GM12864 (cell line): ENCODE results near the gene RAMAC.
"Not testable (repeated sequence)": the region's sequence is repeated elsewhere in the genome, so short reads cannot be mapped to it uniquely, and the experiment has no call there.

Experiments used
- DNase-seq: peaks from one replicate; pipeline ENCODE4 v3.0.0-alpha.2; 2011; ENCODE audit warnings: low read depth
- H3K4me3 ChIP-seq: 2 replicates; pipeline ENCODE4 v1.5.1; 2011; ENCODE audit warnings: mild to moderate bottlenecking, low read depth, low read length, control low read depth
- TF ChIP-seq, protein P1 (sequence below): IDR thresholded peaks from 2 replicates; pipeline ENCODE4 v1.5.1; 2011; ENCODE audit warnings: low read depth, mild to moderate bottlenecking, moderate library complexity, low read length, control low read depth, inconsistent platforms; ENCODE audit errors: missing control alignments

Gene RAMAC

DNA sequence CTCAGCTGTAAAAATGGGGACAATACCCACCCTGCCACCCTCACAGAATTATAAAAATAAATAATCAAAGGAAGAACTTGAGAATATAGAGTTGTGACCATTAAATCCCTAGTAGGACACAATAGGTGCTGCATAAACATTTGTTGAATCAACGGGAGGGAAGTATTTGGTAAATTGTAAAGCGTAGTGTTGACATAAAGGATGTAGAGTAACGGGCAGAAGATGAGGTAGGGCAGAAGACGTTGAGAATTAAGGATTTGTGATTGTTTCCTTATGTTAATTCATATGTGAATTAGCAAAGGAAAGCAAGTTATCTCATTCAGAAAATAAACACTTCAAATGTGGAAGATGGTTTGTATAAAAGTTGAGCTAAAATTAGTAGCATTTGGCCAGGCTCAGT lies 7.1 kb downstream of the RAMAC start:
- H3K4me3 ChIP-seq, result no peak overlapping the region
- no peak for DNase-seq
- TF ChIP-seq, protein P1, sequence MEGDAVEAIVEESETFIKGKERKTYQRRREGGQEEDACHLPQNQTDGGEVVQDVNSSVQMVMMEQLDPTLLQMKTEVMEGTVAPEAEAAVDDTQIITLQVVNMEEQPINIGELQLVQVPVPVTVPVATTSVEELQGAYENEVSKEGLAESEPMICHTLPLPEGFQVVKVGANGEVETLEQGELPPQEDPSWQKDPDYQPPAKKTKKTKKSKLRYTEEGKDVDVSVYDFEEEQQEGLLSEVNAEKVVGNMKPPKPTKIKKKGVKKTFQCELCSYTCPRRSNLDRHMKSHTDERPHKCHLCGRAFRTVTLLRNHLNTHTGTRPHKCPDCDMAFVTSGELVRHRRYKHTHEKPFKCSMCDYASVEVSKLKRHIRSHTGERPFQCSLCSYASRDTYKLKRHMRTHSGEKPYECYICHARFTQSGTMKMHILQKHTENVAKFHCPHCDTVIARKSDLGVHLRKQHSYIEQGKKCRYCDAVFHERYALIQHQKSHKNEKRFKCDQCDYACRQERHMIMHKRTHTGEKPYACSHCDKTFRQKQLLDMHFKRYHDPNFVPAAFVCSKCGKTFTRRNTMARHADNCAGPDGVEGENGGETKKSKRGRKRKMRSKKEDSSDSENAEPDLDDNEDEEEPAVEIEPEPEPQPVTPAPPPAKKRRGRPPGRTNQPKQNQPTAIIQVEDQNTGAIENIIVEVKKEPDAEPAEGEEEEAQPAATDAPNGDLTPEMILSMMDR, result no peak

DNA sequence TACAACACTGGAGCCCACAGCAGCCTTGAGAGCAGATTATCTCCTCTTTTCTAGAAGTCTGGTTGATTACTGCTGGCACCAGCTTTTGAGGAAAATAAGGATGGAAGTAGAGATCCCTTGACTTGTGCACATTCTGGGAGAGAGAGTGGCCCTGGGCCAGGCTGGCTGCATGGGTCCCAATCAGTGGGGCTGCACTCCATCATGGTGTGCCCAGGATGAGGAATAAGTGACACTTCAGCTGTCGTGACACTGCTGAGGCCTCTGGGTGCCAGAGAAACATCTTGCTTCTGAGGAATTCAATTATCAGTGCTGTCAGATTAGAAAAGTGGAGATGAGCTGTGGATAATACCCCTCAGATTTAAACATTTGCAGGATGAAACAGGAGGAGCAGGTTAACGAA lies 9.1 kb downstream of the RAMAC start:
- TF ChIP-seq, protein P1, result no peak
- no peak for DNase-seq
- no peak overlapping the region for H3K4me3 ChIP-seq

DNA sequence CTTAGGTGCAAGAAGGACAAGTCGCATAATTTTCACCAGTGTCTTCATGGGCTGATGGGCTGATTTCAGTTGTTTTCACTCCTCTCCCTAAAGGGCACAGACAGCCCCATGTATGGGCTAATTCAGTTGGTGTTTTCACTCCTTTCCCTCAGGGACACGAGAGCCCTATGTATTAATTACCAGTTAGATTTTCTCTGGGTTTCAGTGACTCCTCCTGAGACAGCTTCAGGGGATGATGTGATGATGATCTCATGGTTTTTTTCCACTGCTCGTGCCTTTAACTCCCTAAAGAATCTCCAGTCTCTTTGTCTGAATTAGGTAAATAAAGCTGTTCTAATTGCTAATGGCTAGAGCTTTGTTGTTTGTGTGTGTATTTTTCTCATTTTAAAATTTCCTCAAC lies 9.9 kb downstream of the RAMAC start:
- no peak for DNase-seq
- TF ChIP-seq, protein P1, result no peak

DNA sequence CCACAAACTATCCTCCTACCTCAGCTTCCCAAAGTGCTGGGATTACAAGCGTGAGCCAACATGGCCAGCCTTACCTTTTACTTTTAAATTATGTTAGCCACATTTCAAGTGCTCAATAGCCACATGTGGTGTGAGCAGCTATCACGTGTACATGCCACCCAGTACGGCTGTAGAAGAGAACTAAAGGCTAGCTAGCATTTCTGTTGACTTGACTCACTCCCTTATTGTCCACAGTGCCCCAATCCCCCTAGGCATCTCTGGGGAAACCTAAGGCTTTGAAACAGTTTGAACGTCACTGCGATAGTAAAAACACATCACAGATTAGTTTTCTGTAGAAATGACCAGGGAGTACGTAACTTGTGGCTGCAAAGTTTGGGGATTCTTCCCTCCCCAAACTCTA lies 13.4 kb downstream of the RAMAC start:
- DNase-seq, result no peak
- H3K4me3 ChIP-seq, result no peak overlapping the region
- TF ChIP-seq, protein P1, result no peak

More for the DNA sequence above, 9.9 kb downstream of the RAMAC start:
- no peak overlapping the region for H3K4me3 ChIP-seq

DNA sequence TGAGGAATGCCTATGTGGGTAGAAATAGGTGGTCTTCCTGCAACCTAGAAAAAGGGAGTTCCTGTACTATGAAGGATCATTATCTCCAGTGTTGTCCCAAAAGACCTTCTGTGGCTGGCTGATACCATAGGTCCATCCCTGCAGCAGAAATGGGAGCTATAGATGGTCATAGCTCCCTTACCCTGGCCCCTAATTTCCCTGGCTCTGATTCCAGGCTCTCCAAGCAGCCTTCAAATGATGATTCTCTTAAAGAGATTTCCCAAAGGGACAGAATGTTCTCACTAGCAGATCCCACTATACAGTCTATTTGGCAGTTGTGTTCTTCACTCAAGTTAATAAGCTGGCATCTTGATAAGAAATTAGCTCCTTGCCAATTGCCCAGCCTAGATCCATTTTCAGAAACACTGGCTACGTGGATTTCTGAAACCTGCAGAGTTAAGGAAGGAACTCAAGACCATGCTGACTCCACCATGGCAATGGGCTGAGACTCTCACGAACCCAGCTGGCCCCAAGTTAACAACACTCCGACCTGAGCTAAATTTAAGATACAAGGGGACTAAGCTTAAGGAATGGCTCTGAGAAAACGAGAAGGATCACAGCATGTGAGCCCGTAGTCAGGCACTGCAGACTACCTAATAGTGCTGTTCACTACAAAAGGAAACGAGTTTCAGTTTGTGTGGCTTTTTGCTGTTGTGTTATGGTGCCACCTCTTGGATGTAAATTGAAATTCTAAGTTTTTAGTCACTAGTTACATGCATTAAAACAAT lies 14.1 kb downstream of the RAMAC start:
- TF ChIP-seq, protein P1, result peak; percentile 59
- DNase-seq, result no peak
- peak overlapping the region; percentile 28 for H3K4me3 ChIP-seq

DNA sequence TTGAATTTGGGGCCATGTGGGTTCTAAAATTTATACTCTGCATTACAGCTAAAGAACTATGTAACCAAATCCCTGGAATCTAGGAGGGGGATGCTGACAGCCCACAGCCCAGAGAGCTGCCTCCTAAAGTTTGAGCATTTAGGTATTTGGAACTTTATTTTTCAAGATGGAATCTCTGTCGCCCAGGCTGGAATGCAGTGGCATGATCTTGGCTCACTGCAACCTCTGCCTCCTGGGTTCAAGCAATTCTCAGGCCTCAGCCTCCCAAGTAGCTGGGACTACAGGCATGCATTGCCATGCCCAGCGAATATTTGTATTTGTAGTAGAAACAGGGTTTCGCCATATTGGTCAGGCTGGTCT lies 14.6 kb downstream of the RAMAC start:
- not testable (repeated sequence) for DNase-seq, H3K4me3 ChIP-seq

DNA sequence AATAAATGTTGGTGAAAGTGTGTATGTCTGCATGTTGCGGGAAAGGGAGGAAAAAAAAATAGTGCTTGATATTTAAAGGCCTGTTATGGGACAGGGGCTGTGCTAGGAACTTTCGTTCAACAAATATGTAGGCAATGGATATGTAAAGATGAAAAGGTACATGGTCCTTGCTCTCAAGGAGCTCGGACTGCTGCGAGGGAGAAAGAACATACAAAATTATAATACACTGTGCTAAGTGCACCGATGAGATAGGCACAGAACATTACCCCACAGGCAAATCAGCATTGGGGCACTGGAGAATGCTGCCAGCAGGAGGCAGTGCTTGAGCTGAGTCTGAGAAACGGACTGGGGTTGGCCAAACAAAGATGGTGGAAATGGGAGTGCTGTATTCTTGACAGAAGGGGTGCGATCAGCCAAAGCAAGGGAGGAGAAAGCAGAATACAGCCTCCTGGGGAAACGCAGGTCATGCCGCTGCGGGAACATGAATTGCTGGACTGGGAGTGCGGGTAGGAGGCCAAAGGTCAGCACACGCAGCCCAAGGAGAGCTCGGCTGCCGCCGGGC lies 24.8 kb downstream of the RAMAC start:
- peak; percentile 77 for DNase-seq
- TF ChIP-seq, protein P1, result peak; percentile 91
- H3K4me3 ChIP-seq, result peak overlapping the region; percentile 83
